ENCODE measurements around the gene PALLD. TPM values are rescaled to one million over a fixed set of nuclear protein-coding genes. Genes with fewer than 3 reads are reported as not detected.

Gene PALLD
- total RNA-seq, 1 donor from 2014 or later = 69.2 TPM

DNA sequence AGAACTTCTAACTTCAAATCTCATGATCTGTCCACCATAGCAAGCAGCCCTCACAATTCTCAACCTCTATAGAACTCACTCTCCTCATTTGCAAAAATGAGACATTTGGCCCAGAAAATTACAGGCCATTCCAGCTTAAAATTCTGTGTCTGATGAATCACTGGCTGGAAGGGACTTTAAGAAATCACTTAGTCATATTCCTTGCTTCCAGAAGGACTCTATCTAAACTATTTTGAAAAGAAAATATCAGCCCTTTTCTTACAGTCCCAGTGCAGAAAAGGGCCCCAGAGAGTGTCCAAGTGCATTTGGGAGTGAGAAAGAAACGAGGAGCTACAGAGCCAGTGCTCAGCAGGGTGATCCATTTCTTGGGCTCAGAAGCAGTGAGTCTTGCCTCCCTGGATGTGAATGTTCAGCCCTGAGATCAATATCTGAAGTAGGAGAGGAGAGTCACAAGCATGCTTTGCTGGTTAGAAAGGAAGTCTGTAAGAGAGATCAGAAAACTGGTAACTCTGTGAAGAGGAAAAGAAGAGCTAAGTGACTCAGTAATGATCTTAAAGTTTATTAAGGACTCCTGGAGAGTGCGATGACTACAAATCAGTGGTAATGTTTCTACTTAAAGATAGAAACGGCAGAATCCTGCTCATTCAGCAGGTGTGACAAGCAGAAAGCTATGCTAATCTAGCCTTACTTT lies 139.8 kb downstream of the PALLD start:
- TF ChIP-seq, protein P1, sequence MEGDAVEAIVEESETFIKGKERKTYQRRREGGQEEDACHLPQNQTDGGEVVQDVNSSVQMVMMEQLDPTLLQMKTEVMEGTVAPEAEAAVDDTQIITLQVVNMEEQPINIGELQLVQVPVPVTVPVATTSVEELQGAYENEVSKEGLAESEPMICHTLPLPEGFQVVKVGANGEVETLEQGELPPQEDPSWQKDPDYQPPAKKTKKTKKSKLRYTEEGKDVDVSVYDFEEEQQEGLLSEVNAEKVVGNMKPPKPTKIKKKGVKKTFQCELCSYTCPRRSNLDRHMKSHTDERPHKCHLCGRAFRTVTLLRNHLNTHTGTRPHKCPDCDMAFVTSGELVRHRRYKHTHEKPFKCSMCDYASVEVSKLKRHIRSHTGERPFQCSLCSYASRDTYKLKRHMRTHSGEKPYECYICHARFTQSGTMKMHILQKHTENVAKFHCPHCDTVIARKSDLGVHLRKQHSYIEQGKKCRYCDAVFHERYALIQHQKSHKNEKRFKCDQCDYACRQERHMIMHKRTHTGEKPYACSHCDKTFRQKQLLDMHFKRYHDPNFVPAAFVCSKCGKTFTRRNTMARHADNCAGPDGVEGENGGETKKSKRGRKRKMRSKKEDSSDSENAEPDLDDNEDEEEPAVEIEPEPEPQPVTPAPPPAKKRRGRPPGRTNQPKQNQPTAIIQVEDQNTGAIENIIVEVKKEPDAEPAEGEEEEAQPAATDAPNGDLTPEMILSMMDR (IDR thresholded peaks at IDR 0.05; ENCODE audit: insufficient read depth, low read length, severe bottlenecking) = no peak
- no peak for FAIRE-seq
- DNase-seq (ENCODE audit: low read depth) = peak; percentile 57

GRCh38 chr4:168637872-168638756 lies 141.3 kb downstream of the PALLD start:
- Histone ChIP-seq H3K36me3 (ENCODE audit: control insufficient read depth, insufficient read depth, low read length) (no peaks in the 10 kb centered on the region), H3K27me3 (ENCODE audit: control insufficient read depth, insufficient read depth, low read length) (no peaks in the 10 kb centered on the region), H3K4me3 (ENCODE audit: low read depth, low read length) (no peak overlapping the region)
- DNase-seq (ENCODE audit: low read depth) (no peak), FAIRE-seq (peak; percentile 58)
- TF ChIP-seq, protein P1 (IDR thresholded peaks at IDR 0.05; ENCODE audit: insufficient read depth, low read length, severe bottlenecking) = no peak

More for the DNA sequence above, 139.8 kb downstream of the PALLD start:
- H3K27me3 ChIP-seq (ENCODE audit: control insufficient read depth, insufficient read depth, low read length) = no peaks in the 10 kb centered on the region
- H3K36me3 ChIP-seq (ENCODE audit: control insufficient read depth, insufficient read depth, low read length) = no peaks in the 10 kb centered on the region
- no peak overlapping the region for H3K4me3 ChIP-seq (ENCODE audit: low read depth, low read length)

GRCh38 chr4:168639914-168640313 lies 143.1 kb downstream of the PALLD start:
- H3K27me3 ChIP-seq (ENCODE audit: control insufficient read depth, insufficient read depth, low read length) = no peaks in the 10 kb centered on the region
- FAIRE-seq = no peak

DNA sequence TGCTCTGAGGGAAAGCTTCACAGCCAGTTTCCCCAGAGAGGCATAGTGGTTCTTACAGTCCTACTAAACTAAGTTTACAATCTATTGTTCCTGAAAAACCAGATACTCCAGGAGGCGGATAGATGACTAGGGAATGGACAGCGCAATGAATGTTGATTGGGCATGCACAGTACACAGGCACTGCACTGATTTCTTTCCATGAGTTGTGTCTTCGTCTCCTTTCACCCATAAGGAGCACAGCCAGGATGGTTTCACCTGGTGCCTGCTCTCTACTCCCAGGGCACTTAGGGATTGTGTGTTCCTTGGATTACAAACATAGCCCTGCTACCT lies 144.9 kb downstream of the PALLD start:
- no peaks in the 10 kb centered on the region for H3K36me3 ChIP-seq (ENCODE audit: control insufficient read depth, insufficient read depth, low read length)
- H3K4me3 ChIP-seq (ENCODE audit: low read depth, low read length) = no peak overlapping the region
- H3K27me3 ChIP-seq (ENCODE audit: control insufficient read depth, insufficient read depth, low read length) = no peaks in the 10 kb centered on the region
- TF ChIP-seq, protein P1 (IDR thresholded peaks at IDR 0.05; ENCODE audit: insufficient read depth, low read length, severe bottlenecking) = no peak
- FAIRE-seq = peak; percentile 82
- no peak for DNase-seq (ENCODE audit: low read depth)

More at GRCh38 chr4:168639914-168640313, 143.1 kb downstream of the PALLD start:
- H3K4me3 ChIP-seq (ENCODE audit: low read depth, low read length) = no peak overlapping the region
- no peak for DNase-seq (ENCODE audit: low read depth)
- no peaks in the 10 kb centered on the region for H3K36me3 ChIP-seq (ENCODE audit: control insufficient read depth, insufficient read depth, low read length)
- TF ChIP-seq, protein P1 (IDR thresholded peaks at IDR 0.05; ENCODE audit: insufficient read depth, low read length, severe bottlenecking) = no peak

DNA sequence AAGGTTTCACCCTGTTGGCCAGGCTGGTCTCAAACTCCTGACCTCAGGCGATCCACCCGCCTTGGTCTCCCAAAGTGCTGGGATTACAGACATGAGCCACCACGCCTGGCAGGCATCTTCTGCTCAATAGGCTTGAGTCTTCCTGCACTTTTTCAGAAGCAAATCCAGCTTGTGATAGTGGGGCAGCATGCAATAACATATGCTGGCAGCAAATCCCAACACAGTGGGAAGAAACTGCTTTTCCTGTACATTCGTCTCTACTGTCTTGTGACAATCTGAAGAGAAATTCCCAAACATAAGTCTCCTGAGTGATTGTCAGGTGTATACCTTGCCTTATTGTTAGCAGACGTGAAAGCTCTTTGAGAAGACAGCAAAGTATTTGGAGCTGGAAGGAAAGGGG lies 145.7 kb downstream of the PALLD start:
- Histone ChIP-seq H3K36me3 (ENCODE audit: control insufficient read depth, insufficient read depth, low read length) (no peaks in the 10 kb centered on the region), H3K27me3 (ENCODE audit: control insufficient read depth, insufficient read depth, low read length) (no peaks in the 10 kb centered on the region), H3K4me3 (ENCODE audit: low read depth, low read length) (no peak overlapping the region)
- TF ChIP-seq, protein P1 (IDR thresholded peaks at IDR 0.05; ENCODE audit: insufficient read depth, low read length, severe bottlenecking) = no peak
- no peak for DNase-seq (ENCODE audit: low read depth)
- FAIRE-seq = no peak
